PC-9 (cell line): ENCODE measurements around the gene FAM174B. TPM values are rescaled to one million over a fixed set of nuclear protein-coding genes. Genes with fewer than 3 reads are reported as not detected.

Experiments used
- BruUV-seq: library from RNA; stranded (reverse); fragments of 400-500 nt; replicated peaks from 2 replicates; lab custom pipeline; 2021; lab: Mats Ljungman, UMichigan
- CTCF ChIA-PET: fragments of 300-600 bp; sonication (Branson Sonifier 250); formaldehyde crosslinking; loops from one replicate; lab custom pipeline; 2022; ENCODE audit warnings: antibody characterized with exemption; lab: Charles Lee
- POLR2A ChIA-PET: fragments of 300-600 bp; sonication (Branson Sonifier 250); formaldehyde crosslinking; loops from one replicate; lab custom pipeline; 2022; ENCODE audit warnings: antibody characterized with exemption; ENCODE audit not compliant: unreplicated experiment; lab: Charles Lee
- DNase-seq, 2 experiments: peaks; one replicate each; pipeline versions ENCODE4 v3.0.0 to v3.0.0-alpha.2; 2015 to 2022; ENCODE audit warnings: mixed read lengths in 1 of 2
- H2AFZ ChIP-seq: fragments of 200-600 bp; sonication (generic); 2 replicates; pipeline ENCODE4 v1.8.1; 2017; ENCODE audit warnings: antibody characterized with exemption
- H3F3A ChIP-seq: fragments of 200-600 bp; sonication (generic); 2 replicates; pipeline ENCODE4 v1.8.1; 2017; ENCODE audit warnings: antibody characterized with exemption, mild to moderate bottlenecking, low read depth; ENCODE audit not compliant: insufficient read depth
- H3K27ac ChIP-seq: fragments of 200-600 bp; sonication (generic); 2 replicates; pipeline ENCODE4 v1.6.1; 2016; ENCODE audit warnings: mixed run types
- H3K27me3 ChIP-seq: fragments of 200-600 bp; sonication (generic); 2 replicates; pipeline ENCODE4 v1.6.1; 2016; ENCODE audit warnings: low read depth, mixed run types; ENCODE audit not compliant: insufficient read depth
- H3K36me3 ChIP-seq: fragments of 200-600 bp; sonication (generic); 2 replicates; pipeline ENCODE4 v1.6.1; 2016; ENCODE audit warnings: low read depth, mixed run types
- H3K4me1 ChIP-seq: fragments of 200-600 bp; sonication (generic); replicated peaks from 2 replicates; pipeline ENCODE4 v1.6.1; 2016; ENCODE audit warnings: mixed run types; ENCODE audit not compliant: insufficient read depth
- H3K4me2 ChIP-seq: fragments of 200-600 bp; sonication (generic); 2 replicates; pipeline ENCODE4 v1.6.1; 2017; ENCODE audit warnings: mixed run types
- H3K4me3 ChIP-seq: fragments of 200-600 bp; sonication (generic); 2 replicates; pipeline ENCODE4 v1.6.1; 2016; ENCODE audit warnings: mixed run types
- H3K79me2 ChIP-seq: fragments of 200-600 bp; sonication (generic); 2 replicates; pipeline ENCODE4 v1.6.1; 2017; ENCODE audit warnings: low read depth, mixed run types
- H3K9me2 ChIP-seq: fragments of 200-600 bp; sonication (generic); 2 replicates; pipeline ENCODE4 v1.8.1; 2017; ENCODE audit warnings: mild to moderate bottlenecking; ENCODE audit not compliant: insufficient read depth
- H3K9me3 ChIP-seq: fragments of 200-600 bp; sonication (generic); 2 replicates; pipeline ENCODE4 v1.8.1; 2016; ENCODE audit warnings: low read depth; ENCODE audit not compliant: insufficient read depth
- H4K20me1 ChIP-seq: fragments of 200-600 bp; sonication (generic); 2 replicates; pipeline ENCODE4 v1.8.1; 2017; ENCODE audit not compliant: insufficient read depth
- EZH2 ChIP-seq: fragments of 200-600 bp; sonication (generic); IDR thresholded peaks from 2 replicates; pipeline ENCODE4 v1.8.0; 2017; ENCODE audit warnings: antibody characterized with exemption, low read depth
- intact Hi-C: fragments of 100-400 bp; cut with micrococcal nuclease; formaldehyde crosslinking; loops from one replicate; pipeline ENCODE4 v1.10.0; 2022; ENCODE audit not compliant: unreplicated experiment
- total RNA-seq: library from RNA; stranded (reverse); gene quantifications from 2 replicates; pipeline ENCODE4 v1.2.3, GENCODE V29; 2021
- TF ChIP-seq, protein P1 (sequence below): fragments of 200-600 bp; sonication (generic); conservative IDR thresholded peaks from 2 replicates; pipeline ENCODE4 v1.6.1; 2017; ENCODE audit warnings: mixed run types, antibody characterized with exemption, mild to moderate bottlenecking, moderate library complexity

The FAM174B gene
- total RNA-seq, 1 experiment from 2014 or later = 90.3 TPM

DNA sequence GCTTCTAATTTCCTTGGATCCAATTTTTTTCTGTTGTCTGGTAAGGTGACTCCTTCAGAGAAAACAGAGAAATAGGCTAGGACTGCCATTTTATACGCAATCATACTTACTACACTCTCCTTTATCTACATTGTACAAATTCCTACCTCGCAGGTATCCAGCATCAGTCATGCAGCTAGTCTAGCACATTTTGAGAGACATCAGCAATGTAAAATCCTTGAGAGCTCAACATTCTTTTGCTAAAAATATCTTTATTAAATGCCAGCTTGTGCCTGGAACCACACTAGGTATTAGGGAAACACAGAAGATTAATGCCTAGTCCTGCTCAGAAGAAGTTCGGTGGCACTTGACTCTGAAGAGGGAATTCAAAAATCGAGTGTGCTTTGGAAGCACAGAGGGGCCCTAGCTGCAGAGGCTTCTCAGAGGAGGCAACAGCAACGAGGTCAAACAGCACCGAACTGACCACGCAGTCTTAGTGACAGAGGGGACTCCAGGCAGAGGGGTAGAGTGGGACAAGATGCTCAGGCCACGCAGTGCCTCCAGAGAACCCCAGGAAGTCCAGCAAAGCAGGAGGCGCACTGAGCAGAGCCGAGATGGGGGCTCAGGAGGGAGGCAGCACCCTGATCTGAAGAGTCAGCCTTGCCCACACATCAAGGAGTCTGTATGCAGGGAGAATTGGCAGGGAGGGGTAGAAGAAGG, 3.5 kb downstream of the FAM174B start:
- Histone ChIP-seq H2AFZ (no peak overlapping the region), H3K4me3 (peak overlapping the region; percentile 55), H3K4me2 (peak overlapping the region; percentile 89), H3K27me3 (no peaks in the 10 kb centered on the region), H3K9me3 (no peaks in the 10 kb centered on the region), H3K79me2 (peaks cover 96% of the 10 kb centered on the region), H3K4me1 (peaks cover 80% of the 10 kb centered on the region), H3K36me3 (peaks cover 45% of the 10 kb centered on the region), H3F3A (peaks cover 49% of the 10 kb centered on the region), H3K27ac (peak overlapping the region; percentile 85), H4K20me1 (no peaks in the 10 kb centered on the region), H3K9me2 (no peaks in the 10 kb centered on the region)
- CTCF ChIA-PET = no interaction called here
- peak in 1 of 2 experiments; percentile 53 for DNase-seq
- no peak for TF ChIP-seq EZH2
- TF ChIP-seq, protein P1, sequence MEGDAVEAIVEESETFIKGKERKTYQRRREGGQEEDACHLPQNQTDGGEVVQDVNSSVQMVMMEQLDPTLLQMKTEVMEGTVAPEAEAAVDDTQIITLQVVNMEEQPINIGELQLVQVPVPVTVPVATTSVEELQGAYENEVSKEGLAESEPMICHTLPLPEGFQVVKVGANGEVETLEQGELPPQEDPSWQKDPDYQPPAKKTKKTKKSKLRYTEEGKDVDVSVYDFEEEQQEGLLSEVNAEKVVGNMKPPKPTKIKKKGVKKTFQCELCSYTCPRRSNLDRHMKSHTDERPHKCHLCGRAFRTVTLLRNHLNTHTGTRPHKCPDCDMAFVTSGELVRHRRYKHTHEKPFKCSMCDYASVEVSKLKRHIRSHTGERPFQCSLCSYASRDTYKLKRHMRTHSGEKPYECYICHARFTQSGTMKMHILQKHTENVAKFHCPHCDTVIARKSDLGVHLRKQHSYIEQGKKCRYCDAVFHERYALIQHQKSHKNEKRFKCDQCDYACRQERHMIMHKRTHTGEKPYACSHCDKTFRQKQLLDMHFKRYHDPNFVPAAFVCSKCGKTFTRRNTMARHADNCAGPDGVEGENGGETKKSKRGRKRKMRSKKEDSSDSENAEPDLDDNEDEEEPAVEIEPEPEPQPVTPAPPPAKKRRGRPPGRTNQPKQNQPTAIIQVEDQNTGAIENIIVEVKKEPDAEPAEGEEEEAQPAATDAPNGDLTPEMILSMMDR = no peak
- POLR2A ChIA-PET = interaction anchor here (0.6 to 0.8 kb wide), 4 partner anchors 48 to 583 kb away, joined by 3 to 5 read pairs (median 5); no protein-coding TSS in a partner anchor
- no TSS peak for BruUV-seq
- intact Hi-C loops = loop anchor here (10.0 kb wide), 1 partner anchor 1197 kb away; no protein-coding TSS in a partner anchor

DNA sequence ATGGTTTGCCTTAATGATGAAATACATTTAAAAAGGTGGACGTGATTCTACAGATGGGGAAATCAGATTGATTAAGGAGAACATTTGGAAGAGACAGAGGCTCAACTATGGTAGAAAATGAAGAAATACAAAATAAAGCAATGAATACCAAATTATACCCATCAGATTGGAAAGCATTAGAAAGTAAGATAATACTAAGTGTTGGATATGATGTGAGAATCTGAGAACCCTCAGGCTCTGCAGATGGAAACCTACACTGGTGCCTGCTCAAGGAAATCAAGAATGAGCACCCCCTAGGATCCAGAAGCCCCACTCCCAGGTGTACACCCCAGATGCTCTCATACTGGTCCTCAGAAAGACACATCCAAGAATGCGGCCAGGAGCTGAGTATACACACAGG, 4.6 kb downstream of the FAM174B start:
- Histone ChIP-seq H4K20me1 (no peaks in the 10 kb centered on the region), H3K4me3 (peak overlapping the region; percentile 55; the same call in 1 of the 2 replicates), H3K36me3 (peaks cover 45% of the 10 kb centered on the region), H3K9me3 (no peaks in the 10 kb centered on the region), H2AFZ (no peak overlapping the region), H3K27me3 (no peaks in the 10 kb centered on the region), H3K27ac (peak overlapping the region; percentile 85; the same call in 1 of the 2 replicates), H3F3A (peaks cover 60% of the 10 kb centered on the region), H3K4me2 (peak overlapping the region; percentile 89), H3K79me2 (peaks cover 97% of the 10 kb centered on the region), H3K4me1 (peaks cover 80% of the 10 kb centered on the region), H3K9me2 (no peaks in the 10 kb centered on the region)
- ChIA-PET CTCF (no interaction called here), POLR2A (interaction anchor here (0.5 kb wide), 1 partner anchor 783 kb away, joined by 12 read pairs; no protein-coding TSS in a partner anchor)
- no peak for DNase-seq
- no TSS peak for BruUV-seq
- TF ChIP-seq, protein P1 = no peak
- TF ChIP-seq EZH2 = no peak
- intact Hi-C loops = loop anchor here (10.0 kb wide), 1 partner anchor 1196 kb away; no protein-coding TSS in a partner anchor

DNA sequence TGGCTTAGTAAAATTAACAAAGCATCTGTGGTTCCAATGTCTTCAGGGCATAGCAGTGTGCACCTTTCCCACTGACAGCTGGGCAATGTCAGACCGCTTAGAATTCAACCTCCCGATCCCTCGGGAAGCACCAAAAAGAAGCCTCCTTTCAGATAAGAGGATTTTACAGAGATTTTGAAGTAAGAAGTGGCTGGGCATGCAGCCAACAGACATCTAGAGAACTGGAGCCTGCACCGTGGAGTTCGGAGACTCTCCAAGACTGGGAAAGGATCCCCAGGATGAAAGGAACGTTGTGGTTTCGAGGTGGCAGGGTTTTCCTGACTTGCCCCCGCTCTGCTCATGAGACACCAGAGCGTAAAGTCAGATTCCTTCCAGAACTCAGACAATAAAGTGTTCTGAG, 5.3 kb downstream of the FAM174B start:
- intact Hi-C loops = loop anchor here (10.0 kb wide), 1 partner anchor 1195 kb away; no protein-coding TSS in a partner anchor
- H3K4me2 ChIP-seq = peak overlapping the region; percentile 89
- DNase-seq = no peak
- peak overlapping the region; percentile 40 for H3K27ac ChIP-seq
- no peaks in the 10 kb centered on the region for H3K9me2 ChIP-seq
- TF ChIP-seq, protein P1 = no peak
- no peak for TF ChIP-seq EZH2
- no peaks in the 10 kb centered on the region for H3K9me3 ChIP-seq
- H3K27me3 ChIP-seq = no peaks in the 10 kb centered on the region
- POLR2A ChIA-PET = no interaction called here
- BruUV-seq = no TSS peak
- peaks cover 86% of the 10 kb centered on the region for H3K4me1 ChIP-seq
- H3K4me3 ChIP-seq = peak overlapping the region; percentile 55; the same call in 1 of the 2 replicates
- peaks cover 45% of the 10 kb centered on the region for H3K36me3 ChIP-seq
- peaks cover 67% of the 10 kb centered on the region for H3F3A ChIP-seq
- peaks cover 98% of the 10 kb centered on the region for H3K79me2 ChIP-seq
- no peaks in the 10 kb centered on the region for H4K20me1 ChIP-seq
- CTCF ChIA-PET = no interaction called here
- no peak overlapping the region for H2AFZ ChIP-seq
